Endodermal cell (in vitro differentiated cells): ENCODE data around the gene CEACAM18. TPM values are rescaled to one million over a fixed set of nuclear protein-coding genes. Genes with fewer than 3 reads are reported as not detected.

Experiments used
- DNase-seq: peaks from one replicate; pipeline ENCODE4 v3.0.0-alpha.2; 2017
- H3K27ac ChIP-seq: 2 replicates; pipeline ENCODE4 v1.5.1; 2013; ENCODE audit warnings: mild to moderate bottlenecking, low read depth, low read length, moderate library complexity
- H3K27me3 ChIP-seq: 2 replicates; pipeline ENCODE4 v1.6.1; 2013; ENCODE audit warnings: mild to moderate bottlenecking, low read length, moderate library complexity; ENCODE audit not compliant: insufficient read depth, control insufficient read depth, poor library complexity, severe bottlenecking
- H3K36me3 ChIP-seq: 2 replicates; pipeline ENCODE4 v1.7.0; 2013; ENCODE audit warnings: mild to moderate bottlenecking, low read length, moderate library complexity; ENCODE audit not compliant: control insufficient read depth, insufficient read depth
- H3K4me1 ChIP-seq: one replicate; pipeline ENCODE4 v1.7.0; 2013; ENCODE audit warnings: low read length; ENCODE audit not compliant: control insufficient read depth, insufficient read depth
- H3K4me3 ChIP-seq: 2 replicates; pipeline ENCODE4 v1.5.1; 2013; ENCODE audit warnings: mild to moderate bottlenecking, low read length, moderate library complexity
- H3K9ac ChIP-seq: 2 replicates; pipeline ENCODE4 v1.6.1; 2013; ENCODE audit warnings: mild to moderate bottlenecking, low read length, moderate library complexity; ENCODE audit not compliant: poor library complexity, severe bottlenecking; ENCODE audit errors: extremely low read depth
- H3K9me3 ChIP-seq: 2 replicates; pipeline ENCODE4 v1.6.1; 2013; ENCODE audit warnings: mild to moderate bottlenecking, low read length, moderate library complexity; ENCODE audit not compliant: control insufficient read depth
- H3K27ac Mint-ChIP-seq: 2 replicates; pipeline ENCODE4 v1.8.0; 2020; ENCODE audit warnings: mixed read lengths
- H3K27me3 Mint-ChIP-seq: 2 replicates; pipeline ENCODE4 v1.8.0; 2021; ENCODE audit warnings: mild to moderate bottlenecking, mixed read lengths; ENCODE audit not compliant: insufficient read depth
- H3K36me3 Mint-ChIP-seq: 2 replicates; pipeline ENCODE4 v1.8.0; 2020; ENCODE audit warnings: low read depth, mixed read lengths
- H3K4me1 Mint-ChIP-seq: 2 replicates; pipeline ENCODE4 v1.8.0; 2020; ENCODE audit warnings: mixed read lengths
- H3K4me3 Mint-ChIP-seq: 2 replicates; pipeline ENCODE4 v1.8.0; 2020; ENCODE audit warnings: mild to moderate bottlenecking, moderate library complexity, mixed read lengths
- H3K9me3 Mint-ChIP-seq: 2 replicates; pipeline ENCODE4 v1.8.0; 2020; ENCODE audit warnings: mild to moderate bottlenecking, mixed read lengths
- CTCF ChIP-seq: fragments of 200-600 bp; sonication (generic); conservative IDR thresholded peaks from 2 replicates; pipeline ENCODE4 v1.5.0; 2021; ENCODE audit warnings: antibody characterized with exemption, mild to moderate bottlenecking
- WGBS, 2 experiments: methylation state at CpG; one replicate each; pipeline versions ENCODE4 v1.1.5 to v1.1.7; 2013; ENCODE audit warnings: missing lambda C conversion rate in 2 of 2, mixed read lengths in 1 of 2; ENCODE audit not compliant: insufficient coverage in 1 of 2, insufficient read length in 1 of 2; 5-methylcytosine and 5-hydroxymethylcytosine counted together
- total RNA-seq, 2 donors: library from RNA; stranded (reverse); fragmentation: NEBNext Ultra II Directional in 1 of 2; extraction: Animal tissue kit (Norgen Biotek cat#: 25700) in 1 of 2; gene quantifications; 2 replicates in 1 of 2; 3 replicates in 1 of 2; pipeline ENCODE4 v1.2.1, GENCODE V29; 2021

The CEACAM18 gene
- total RNA-seq, 2 donors from 2014 or later, result not detected

- Mint-ChIP-seq H3K36me3 (no peaks in the 10 kb centered on the region), H3K27me3 (peaks cover 19% of the 10 kb centered on the region), H3K4me3 (no peak overlapping the region), H3K4me1 (no peaks in the 10 kb centered on the region), H3K27ac (no peak overlapping the region), H3K9me3 (peaks cover 2% of the 10 kb centered on the region)
- H3K27ac ChIP-seq, result no peak overlapping the region
- TF ChIP-seq CTCF, result no peak
- no peak overlapping the region for H3K4me3 ChIP-seq
- no peaks in the 10 kb centered on the region for H3K9me3 ChIP-seq
- DNase-seq, result no peak
- H3K9ac ChIP-seq, result no peak overlapping the region
- WGBS, 2 experiments, result 82% methylated on average over 11 of the region's 11 CpGs
- peaks cover 6% of the 10 kb centered on the region for H3K27me3 ChIP-seq
- no peaks in the 10 kb centered on the region for H3K36me3 ChIP-seq
- H3K4me1 ChIP-seq, result no peaks in the 10 kb centered on the region
These were observed 21.6 kb upstream of the CEACAM18 start for GRCh38 chr19:51456541-51457290.

GRCh38 chr19:51457351-51458013 is 20.9 kb upstream of the CEACAM18 start:
- no peaks in the 10 kb centered on the region for H3K4me1 Mint-ChIP-seq
- no peaks in the 10 kb centered on the region for H3K36me3 Mint-ChIP-seq
- no peak overlapping the region for H3K27ac ChIP-seq
- H3K27ac Mint-ChIP-seq, result no peak overlapping the region
- H3K9me3 ChIP-seq, result no peaks in the 10 kb centered on the region
- H3K9me3 Mint-ChIP-seq, result peaks cover 2% of the 10 kb centered on the region
- H3K27me3 ChIP-seq, result peaks cover 6% of the 10 kb centered on the region
- H3K27me3 Mint-ChIP-seq, result peaks cover 16% of the 10 kb centered on the region
- no peak for DNase-seq
- TF ChIP-seq CTCF, result no peak
- H3K9ac ChIP-seq, result no peak overlapping the region
- no peaks in the 10 kb centered on the region for H3K4me1 ChIP-seq
- no peak overlapping the region for H3K4me3 ChIP-seq
- WGBS, 2 experiments, result 86 to 90% methylated on average over 6 to 11 of the region's 11 CpGs
- H3K4me3 Mint-ChIP-seq, result no peak overlapping the region
- H3K36me3 ChIP-seq, result no peaks in the 10 kb centered on the region

- no peaks in the 10 kb centered on the region for H3K36me3 Mint-ChIP-seq
- no peak within 1 kb of the TSS for H3K4me3 Mint-ChIP-seq
- H3K9me3 Mint-ChIP-seq, result peaks cover 2% of the 10 kb centered on the region
- H3K27me3 Mint-ChIP-seq, result peaks cover 23% of the 10 kb centered on the region
- H3K27me3 ChIP-seq, result peaks cover 12% of the 10 kb centered on the region
- H3K27ac Mint-ChIP-seq, result no peak within 1 kb of the TSS
- DNase-seq, result no peak
- no peak within 1 kb of the TSS for H3K9ac ChIP-seq
- 80 to 83% methylated on average over 3 to 10 of the region's 10 CpGs for WGBS, 2 experiments
- H3K9me3 ChIP-seq, result no peaks in the 10 kb centered on the region
- H3K36me3 ChIP-seq, result no peaks in the 10 kb centered on the region
- no peak for TF ChIP-seq CTCF
- no peak within 1 kb of the TSS for H3K27ac ChIP-seq
- H3K4me3 ChIP-seq, result no peak within 1 kb of the TSS
- no peaks in the 10 kb centered on the region for H3K4me1 ChIP-seq
- H3K4me1 Mint-ChIP-seq, result no peaks in the 10 kb centered on the region
These were observed 20.2 kb upstream of the CEACAM18 start, which contains the start of gene SIGLEC8 for GRCh38 chr19:51458051-51458645. TSS of gene SIGLEC8 (minus strand) at chr19:51458454. CDS start at chr19:51458387, 67 bp downstream.
